Astrocyte (in vitro differentiated cells and primary cell): ENCODE measurements around the gene HOXA7. TPM values are rescaled to one million over a fixed set of nuclear protein-coding genes. Genes with fewer than 3 reads are reported as not detected.

Source experiments
- DNase-seq: peaks from one replicate; pipeline ENCODE4 v3.0.0-alpha.2; 2010; ENCODE audit warnings: low read depth
- FAIRE-seq: peaks from 2 replicates; lab custom pipeline; 2011; peaks lifted over from hg19 to GRCh38; lab: Jason Lieb, UNC
- H2AFZ ChIP-seq: 2 replicates; pipeline ENCODE4 v1.6.0; 2012; ENCODE audit warnings: low read depth, low read length, inconsistent platforms
- H3K27ac ChIP-seq: 2 replicates; pipeline ENCODE4 v1.5.1; 2011; ENCODE audit warnings: low read depth, low read length, inconsistent platforms
- H3K27me3 ChIP-seq: 2 replicates; pipeline ENCODE4 v1.6.0; 2011; ENCODE audit warnings: low read length, inconsistent platforms; ENCODE audit not compliant: insufficient read depth
- H3K36me3 ChIP-seq: 2 replicates; pipeline ENCODE4 v1.5.1; 2011; ENCODE audit warnings: low read length, inconsistent platforms; ENCODE audit not compliant: insufficient read depth
- H3K4me1 ChIP-seq: 2 replicates; pipeline ENCODE4 v1.5.1; 2011; ENCODE audit warnings: low read length, inconsistent platforms; ENCODE audit not compliant: insufficient read depth
- H3K4me2 ChIP-seq: 2 replicates; pipeline ENCODE4 v1.6.0; 2012; ENCODE audit warnings: low read length, inconsistent platforms
- H3K4me3 ChIP-seq: 2 replicates; pipeline ENCODE4 v1.5.1; 2011; ENCODE audit warnings: low read depth, mild to moderate bottlenecking, low read length, inconsistent platforms; ENCODE audit not compliant: insufficient read depth
- H3K79me2 ChIP-seq: 2 replicates; pipeline ENCODE4 v1.6.0; 2012; ENCODE audit warnings: mild to moderate bottlenecking, low read length, inconsistent platforms; ENCODE audit not compliant: insufficient read depth
- H3K9ac ChIP-seq: 2 replicates; pipeline ENCODE4 v1.6.0; 2012; ENCODE audit warnings: mild to moderate bottlenecking, low read length, inconsistent platforms
- H3K9me3 ChIP-seq: 2 replicates; pipeline ENCODE4 v1.5.1; 2012; ENCODE audit warnings: low read depth, mild to moderate bottlenecking, low read length, inconsistent platforms; ENCODE audit not compliant: insufficient read depth
- H4K20me1 ChIP-seq: 2 replicates; pipeline ENCODE4 v1.6.0; 2012; ENCODE audit warnings: low read length, inconsistent platforms; ENCODE audit not compliant: insufficient read depth
- H3K27ac Mint-ChIP-seq: one replicate; pipeline ENCODE4 v1.8.0; 2021; ENCODE audit warnings: mild to moderate bottlenecking, mixed read lengths; ENCODE audit not compliant: unreplicated experiment
- H3K27me3 Mint-ChIP-seq: one replicate; pipeline ENCODE4 v1.8.0; 2021; ENCODE audit warnings: low read depth, mixed read lengths; ENCODE audit not compliant: unreplicated experiment
- H3K36me3 Mint-ChIP-seq: one replicate; pipeline ENCODE4 v1.8.0; 2021; ENCODE audit warnings: low read depth, mixed read lengths; ENCODE audit not compliant: unreplicated experiment
- H3K4me1 Mint-ChIP-seq: one replicate; pipeline ENCODE4 v1.8.0; 2021; ENCODE audit warnings: low read depth, mixed read lengths; ENCODE audit not compliant: unreplicated experiment
- H3K4me3 Mint-ChIP-seq: one replicate; pipeline ENCODE4 v1.8.0; 2021; ENCODE audit warnings: mild to moderate bottlenecking, moderate library complexity, mixed read lengths; ENCODE audit not compliant: unreplicated experiment
- H3K9me3 Mint-ChIP-seq: one replicate; pipeline ENCODE4 v1.8.0; 2021; ENCODE audit warnings: mild to moderate bottlenecking, mixed read lengths; ENCODE audit not compliant: unreplicated experiment
- EZH2 ChIP-seq: IDR thresholded peaks from 2 replicates; pipeline ENCODE4 v1.6.1; 2012; ENCODE audit warnings: mild to moderate bottlenecking, low read length, inconsistent platforms; ENCODE audit not compliant: insufficient read depth
- total RNA-seq: library from RNA; stranded (reverse); gene quantifications from 2 replicates; pipeline ENCODE4 v1.2.1, GENCODE V29; 2021
- TF ChIP-seq, protein P1 (sequence below): IDR thresholded peaks from 2 replicates; pipeline ENCODE4 v1.5.1; 2011; ENCODE audit warnings: low read depth, mild to moderate bottlenecking, inconsistent platforms, low read length, moderate library complexity; ENCODE audit not compliant: insufficient read depth

Gene HOXA7
- total RNA-seq, 1 donor from 2014 or later = not detected

DNA sequence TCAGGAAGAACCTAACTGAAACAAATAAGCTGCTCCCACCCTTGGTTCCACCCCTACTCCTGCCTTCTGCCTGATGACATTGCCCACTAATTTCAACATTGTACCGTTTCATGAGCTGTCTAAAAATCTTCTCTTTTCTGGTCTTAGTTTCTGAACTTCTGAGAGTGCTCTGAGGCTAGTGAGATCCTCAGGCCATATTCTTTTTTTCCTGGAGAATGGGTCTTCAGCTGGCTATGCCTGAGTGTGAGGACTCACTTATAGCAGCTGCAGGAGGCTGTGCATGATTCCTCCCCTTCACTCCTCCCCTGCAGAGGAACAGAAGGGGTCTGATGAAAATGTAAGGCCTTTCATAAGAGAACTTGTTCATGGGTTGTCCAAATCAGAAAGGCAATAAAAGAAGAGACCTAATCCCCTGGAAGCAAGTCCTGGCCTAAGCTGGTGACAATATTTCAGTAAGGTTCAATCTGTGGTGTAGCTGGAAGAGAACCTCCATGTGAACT, 37.0 kb downstream of the HOXA7 start:
- no peak overlapping the region for H3K27ac ChIP-seq
- no peak overlapping the region for H3K27ac Mint-ChIP-seq

DNA sequence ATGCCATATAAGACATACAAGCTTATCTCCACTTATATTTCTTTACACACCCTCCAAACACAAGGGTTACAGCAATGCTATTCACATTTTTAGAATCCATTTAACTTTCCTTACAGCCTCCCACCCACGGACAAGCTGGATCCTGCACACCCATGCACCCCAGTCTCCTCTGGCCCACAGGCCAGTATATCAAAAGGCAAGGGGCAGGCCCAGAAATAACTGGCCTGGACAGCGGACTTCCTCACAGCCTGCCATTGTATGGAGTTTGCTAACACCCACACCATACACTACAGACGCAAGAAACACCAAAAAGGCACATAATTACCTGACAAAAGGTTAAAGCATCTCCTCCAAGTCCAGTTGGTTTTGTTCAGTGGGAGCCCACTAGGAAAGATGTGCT, 37.9 kb downstream of the HOXA7 start:
- FAIRE-seq (no peak), DNase-seq (no peak)
- no peak overlapping the region for H3K4me3 Mint-ChIP-seq
- Histone ChIP-seq H3K36me3 (no peaks in the 10 kb centered on the region), H3K27me3 (peaks cover 72% of the 10 kb centered on the region), H2AFZ (no peak overlapping the region), H3K4me2 (peak overlapping the region; percentile 82), H3K9ac (peak overlapping the region; percentile 87), H3K4me1 (peaks cover 8% of the 10 kb centered on the region), H4K20me1 (peaks cover 4% of the 10 kb centered on the region), H3K9me3 (no peaks in the 10 kb centered on the region), H3K4me3 (peak overlapping the region; percentile 69), H3K27ac (peak overlapping the region; percentile 83), H3K79me2 (peaks cover 65% of the 10 kb centered on the region)
- H3K36me3 Mint-ChIP-seq = peaks cover 2% of the 10 kb centered on the region
- H3K9me3 Mint-ChIP-seq = peaks cover 32% of the 10 kb centered on the region
- peaks cover 93% of the 10 kb centered on the region for H3K27me3 Mint-ChIP-seq
- H3K27ac Mint-ChIP-seq = no peak overlapping the region
- peaks cover 2% of the 10 kb centered on the region for H3K4me1 Mint-ChIP-seq
- no peak for TF ChIP-seq EZH2
- TF ChIP-seq, protein P1, sequence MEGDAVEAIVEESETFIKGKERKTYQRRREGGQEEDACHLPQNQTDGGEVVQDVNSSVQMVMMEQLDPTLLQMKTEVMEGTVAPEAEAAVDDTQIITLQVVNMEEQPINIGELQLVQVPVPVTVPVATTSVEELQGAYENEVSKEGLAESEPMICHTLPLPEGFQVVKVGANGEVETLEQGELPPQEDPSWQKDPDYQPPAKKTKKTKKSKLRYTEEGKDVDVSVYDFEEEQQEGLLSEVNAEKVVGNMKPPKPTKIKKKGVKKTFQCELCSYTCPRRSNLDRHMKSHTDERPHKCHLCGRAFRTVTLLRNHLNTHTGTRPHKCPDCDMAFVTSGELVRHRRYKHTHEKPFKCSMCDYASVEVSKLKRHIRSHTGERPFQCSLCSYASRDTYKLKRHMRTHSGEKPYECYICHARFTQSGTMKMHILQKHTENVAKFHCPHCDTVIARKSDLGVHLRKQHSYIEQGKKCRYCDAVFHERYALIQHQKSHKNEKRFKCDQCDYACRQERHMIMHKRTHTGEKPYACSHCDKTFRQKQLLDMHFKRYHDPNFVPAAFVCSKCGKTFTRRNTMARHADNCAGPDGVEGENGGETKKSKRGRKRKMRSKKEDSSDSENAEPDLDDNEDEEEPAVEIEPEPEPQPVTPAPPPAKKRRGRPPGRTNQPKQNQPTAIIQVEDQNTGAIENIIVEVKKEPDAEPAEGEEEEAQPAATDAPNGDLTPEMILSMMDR = no peak

More for the DNA sequence above, 37.0 kb downstream of the HOXA7 start:
- Mint-ChIP-seq H3K4me3 (no peak overlapping the region), H3K9me3 (peaks cover 41% of the 10 kb centered on the region), H3K27me3 (peaks cover 98% of the 10 kb centered on the region), H3K4me1 (peaks cover 2% of the 10 kb centered on the region), H3K36me3 (peaks cover 2% of the 10 kb centered on the region)
- Histone ChIP-seq H3K9me3 (no peaks in the 10 kb centered on the region), H3K27me3 (peaks cover 76% of the 10 kb centered on the region), H3K4me3 (no peak overlapping the region), H3K4me2 (peak overlapping the region; percentile 43), H4K20me1 (peaks cover 4% of the 10 kb centered on the region), H2AFZ (no peak overlapping the region), H3K36me3 (no peaks in the 10 kb centered on the region), H3K9ac (no peak overlapping the region), H3K79me2 (peaks cover 61% of the 10 kb centered on the region), H3K4me1 (peaks cover 11% of the 10 kb centered on the region)
- no peak for FAIRE-seq
- peak; percentile 14 for DNase-seq
- TF ChIP-seq, protein P1 = no peak
- no peak for TF ChIP-seq EZH2

DNA sequence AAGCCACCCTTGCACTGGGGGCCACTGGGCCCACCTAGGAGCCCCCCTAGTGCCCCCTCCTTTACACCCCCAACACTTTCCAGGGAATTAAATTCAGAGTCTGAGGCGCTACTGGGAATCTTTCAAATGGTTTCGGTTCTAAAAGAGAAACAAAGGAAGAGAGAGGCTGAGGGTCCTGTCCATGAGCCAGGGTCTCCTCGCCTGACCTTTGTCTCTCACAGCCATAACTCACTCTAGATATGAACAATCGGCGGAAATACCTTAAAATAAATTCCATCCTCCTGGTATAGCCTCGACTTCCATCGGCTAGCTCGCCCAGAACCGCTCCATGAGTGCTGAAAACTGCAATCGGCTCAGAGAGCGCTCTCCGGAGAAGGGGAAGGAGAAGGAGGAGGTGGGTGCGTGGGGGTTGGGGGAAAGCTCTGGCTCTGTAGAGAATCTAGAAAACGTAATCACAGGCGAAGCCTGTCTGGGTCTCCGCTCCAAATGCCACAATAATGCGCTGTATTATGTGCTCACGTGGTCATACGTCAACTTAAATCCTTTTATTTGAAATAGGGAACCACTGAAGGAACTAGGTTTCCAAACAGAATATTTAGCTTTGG, 38.5 kb downstream of the HOXA7 start:
- Mint-ChIP-seq H3K27ac (no peak overlapping the region), H3K36me3 (peaks cover 2% of the 10 kb centered on the region), H3K4me3 (no peak overlapping the region), H3K9me3 (peaks cover 35% of the 10 kb centered on the region), H3K4me1 (peaks cover 2% of the 10 kb centered on the region), H3K27me3 (peaks cover 91% of the 10 kb centered on the region)
- no peak for TF ChIP-seq EZH2
- TF ChIP-seq, protein P1 = no peak
- DNase-seq (peak; percentile 88), FAIRE-seq (no peak)
- Histone ChIP-seq H3K4me1 (peaks cover 2% of the 10 kb centered on the region), H3K9ac (peak overlapping the region; percentile 87), H3K36me3 (no peaks in the 10 kb centered on the region), H3K4me3 (peak overlapping the region; percentile 69), H3K27me3 (peaks cover 71% of the 10 kb centered on the region), H2AFZ (no peak overlapping the region), H3K27ac (peak overlapping the region; percentile 83), H3K79me2 (peaks cover 71% of the 10 kb centered on the region), H4K20me1 (peaks cover 4% of the 10 kb centered on the region), H3K9me3 (no peaks in the 10 kb centered on the region), H3K4me2 (peak overlapping the region; percentile 82)
